Liver (tissue), 9 donors: Measurements from ENCODE around the gene TOMM7. TPM values are rescaled to one million over a fixed set of nuclear protein-coding genes. Genes with fewer than 3 reads are reported as not detected.

Experiments
- DNase-seq: peaks from one replicate; pipeline ENCODE4 v3.0.0-alpha.2; 2017; ENCODE audit warnings: low spot score
- H3K27ac ChIP-seq, 2 donors: one replicate each; pipeline ENCODE4 v1.7.0; 2013; ENCODE audit warnings: inconsistent platforms in 2 of 2, low read length in 2 of 2, control low read depth in 1 of 2, low read depth in 1 of 2, mild to moderate bottlenecking in 1 of 2
- H3K27me3 ChIP-seq, 4 donors: one replicate each; pipeline versions ENCODE4 v1.6.1 to v1.7.0; 2013; ENCODE audit warnings: low read length in 3 of 4, inconsistent platforms in 1 of 4, mild to moderate bottlenecking in 1 of 4, moderate library complexity in 1 of 4; ENCODE audit not compliant: control insufficient read depth in 4 of 4, insufficient read depth in 4 of 4
- H3K36me3 ChIP-seq, 4 donors: one replicate each; pipeline versions ENCODE4 v1.6.1 to v1.7.0; 2013; ENCODE audit warnings: low read length in 3 of 4, mild to moderate bottlenecking in 3 of 4, low read depth in 1 of 4, moderate library complexity in 1 of 4; ENCODE audit not compliant: control insufficient read depth in 4 of 4, insufficient read depth in 3 of 4
- H3K4me1 ChIP-seq, 4 donors: one replicate each; pipeline versions ENCODE4 v1.6.1 to v1.7.0; 2013; ENCODE audit warnings: low read length in 3 of 4, mild to moderate bottlenecking in 3 of 4, moderate library complexity in 1 of 4; ENCODE audit not compliant: control insufficient read depth in 4 of 4, insufficient read depth in 4 of 4
- H3K4me3 ChIP-seq, 3 donors: one replicate each; pipeline versions ENCODE4 v1.6.1 to v1.7.0; 2013; ENCODE audit warnings: low read length in 3 of 3, control low read depth in 1 of 3, low read depth in 1 of 3, mild to moderate bottlenecking in 1 of 3
- H3K9ac ChIP-seq, 2 donors: one replicate each; pipeline ENCODE4 v1.7.0; 2013; ENCODE audit warnings: low read length in 2 of 2, mild to moderate bottlenecking in 2 of 2, moderate library complexity in 2 of 2, control low read depth in 1 of 2, low read depth in 1 of 2
- H3K9me3 ChIP-seq, 4 donors: one replicate each; pipeline versions ENCODE4 v1.6.1 to v1.7.0; 2013; ENCODE audit warnings: low read length in 3 of 4; ENCODE audit not compliant: control insufficient read depth in 4 of 4
- ATF3 ChIP-seq: IDR thresholded peaks from 2 replicates; pipeline ENCODE4 v1.6.1; 2016; ENCODE audit warnings: antibody characterized with exemption
- CTCF ChIP-seq: fragments of 150-350 bp; IDR thresholded peaks from 2 replicates; pipeline ENCODE4 v1.5.1; 2017; ENCODE audit warnings: improper control_type of control experiment, low read depth, low read length; ENCODE audit not compliant: missing input control
- EGR1 ChIP-seq, 2 donors: IDR thresholded peaks; 2 replicates each; pipeline ENCODE4 v1.6.1; 2016 to 2018; ENCODE audit warnings: antibody characterized with exemption in 2 of 2, low read depth in 2 of 2
- FOXA1 ChIP-seq: IDR thresholded peaks from 2 replicates; pipeline ENCODE4 v1.6.1; 2016; ENCODE audit warnings: antibody characterized with exemption
- FOXA2 ChIP-seq: IDR thresholded peaks from 2 replicates; pipeline ENCODE4 v1.6.1; 2016; ENCODE audit warnings: antibody characterized with exemption
- GABPA ChIP-seq, 2 donors: IDR thresholded peaks in 1 of 2; conservative IDR thresholded peaks in 1 of 2; 2 replicates each; pipeline ENCODE4 v1.6.1; 2016; ENCODE audit warnings: antibody characterized with exemption in 2 of 2, mild to moderate bottlenecking in 1 of 2, moderate library complexity in 1 of 2
- HNF4A ChIP-seq, 2 donors: conservative IDR thresholded peaks; 2 replicates each; pipeline ENCODE4 v1.6.1; 2016; ENCODE audit warnings: antibody characterized with exemption in 2 of 2, mild to moderate bottlenecking in 2 of 2
- HNF4G ChIP-seq: IDR thresholded peaks from 2 replicates; pipeline ENCODE4 v1.6.1; 2016; ENCODE audit warnings: antibody characterized with exemption
- JUND ChIP-seq, 2 donors: IDR thresholded peaks; 2 replicates each; pipeline ENCODE4 v1.6.1; 2016; ENCODE audit warnings: antibody characterized with exemption in 2 of 2
- MAX ChIP-seq: IDR thresholded peaks from 2 replicates; pipeline ENCODE4 v1.6.1; 2016; ENCODE audit warnings: antibody characterized with exemption
- NR2F2 ChIP-seq: IDR thresholded peaks from 2 replicates; pipeline ENCODE4 v1.6.1; 2016; ENCODE audit warnings: antibody characterized with exemption
- RAD21 ChIP-seq, 2 donors: IDR thresholded peaks; 2 replicates each; pipeline ENCODE4 v1.6.1; 2016; ENCODE audit warnings: antibody characterized with exemption in 2 of 2, mild to moderate bottlenecking in 2 of 2
- REST ChIP-seq: IDR thresholded peaks from 2 replicates; pipeline ENCODE4 v1.6.1; 2016; ENCODE audit warnings: antibody characterized with exemption, mild to moderate bottlenecking
- SP1 ChIP-seq: IDR thresholded peaks from 2 replicates; pipeline ENCODE4 v1.6.1; 2018; ENCODE audit warnings: antibody characterized with exemption, mild to moderate bottlenecking
- TAF1 ChIP-seq: conservative IDR thresholded peaks from 2 replicates; pipeline ENCODE4 v1.6.1; 2016; ENCODE audit warnings: antibody characterized with exemption, mild to moderate bottlenecking
- YY1 ChIP-seq: IDR thresholded peaks from 2 replicates; pipeline ENCODE4 v1.6.1; 2016; ENCODE audit warnings: antibody characterized with exemption, mild to moderate bottlenecking
- ZBTB33 ChIP-seq: IDR thresholded peaks from 2 replicates; pipeline ENCODE4 v1.6.1; 2016; ENCODE audit warnings: antibody characterized with exemption
- WGBS: extraction: QIAGEN DNeasy Blood & Tissue Kit; methylation state at CpG from one replicate; pipeline ENCODE4 v1.1.7; 2013; 5-methylcytosine and 5-hydroxymethylcytosine counted together
- polyA plus RNA-seq, 2 donors: library from polyadenylated mRNA; stranded (reverse) in 1 of 2; unstranded in 1 of 2; fragments of 200-250 nt in 1 of 2; fragments of >200 nt in 1 of 2; fragmentation: Nextera tagmentation in 1 of 2; extraction: Ambion mirVana in 1 of 2; gene quantifications; one replicate each; pipeline versions ENCODE4 v1.2.1 to v1.2.3, GENCODE V29; 2013 to 2015
- total RNA-seq, 2 donors: library from RNA; depleted of rRNA; stranded (reverse); fragments of >200 nt; gene quantifications; one replicate each; pipeline ENCODE4 v1.2.3, GENCODE V29; 2014
- donor health status: healthy.
- donor health status: healthy.
- donor health status: healthy.
- donor health status: healthy.
- donor health status: healthy.

TOMM7 gene
- total and polyA plus RNA-seq, 4 donors, result 39.2 to 271 (median 137) TPM

- H3K27ac ChIP-seq, result no peak overlapping the region
- peaks cover 0 to 12% (median 9%) of the 10 kb centered on the region in 4 donors for H3K4me1 ChIP-seq
These were observed 3.2 kb downstream of the TOMM7 start for GRCh38 chr7:22819476-22819875.

More at GRCh38 chr7:22819476-22819875, 3.2 kb downstream of the TOMM7 start:
- H3K27me3 ChIP-seq, result no peaks in the 10 kb centered on the region
- TF ChIP-seq REST (no peak), MAX (no peak), EGR1 (IDR thresholded peaks at IDR 0.05; ENCODE audit: low read depth in 2 of 2) (no peak), YY1 (no peak), ZBTB33 (no peak), SP1 (no peak), HNF4G (no peak), RAD21 (IDR thresholded peaks at IDR 0.05) (no peak), FOXA1 (no peak), ATF3 (no peak), JUND (IDR thresholded peaks at IDR 0.05) (no peak), GABPA (IDR thresholded peaks at IDR 0.05 in 1 of 2, conservative IDR thresholded peaks at IDR 0.05 in 1 of 2) (no peak), FOXA2 (no peak), CTCF (no peak), NR2F2 (no peak), TAF1 (no peak), HNF4A (conservative IDR thresholded peaks at IDR 0.05) (no peak)
- no peak overlapping the region for H3K9ac ChIP-seq
- DNase-seq, result no peak
- H3K9me3 ChIP-seq, result no peaks in the 10 kb centered on the region
- no peak overlapping the region for H3K4me3 ChIP-seq
- WGBS, result 97% methylated on average over 4 of the region's 4 CpGs
- peaks cover 1 to 19% (median 16%) of the 10 kb centered on the region in 4 donors for H3K36me3 ChIP-seq
